Thyroid gland (tissue), 4 donors: Measurements from ENCODE around the gene SART3. TPM values are rescaled to one million over a fixed set of nuclear protein-coding genes. Genes with fewer than 3 reads are reported as not detected.

ENCODE experiments used
- DNase-seq, 2 donors: peaks; one replicate each; pipeline ENCODE4 v3.0.0-alpha.2; 2019
- H3K27ac ChIP-seq, 3 donors: fragments of 200-600 bp; sonication (generic); 1 replicate in 2 of 3; 2 replicates in 1 of 3; pipeline ENCODE4 v1.5.1; 2016 to 2019; ENCODE audit warnings: mild to moderate bottlenecking in 1 of 3, moderate library complexity in 1 of 3
- H3K27me3 ChIP-seq: fragments of 200-600 bp; sonication (generic); one replicate; pipeline ENCODE4 v1.5.1; 2019
- H3K36me3 ChIP-seq, 2 donors: fragments of 200-600 bp; sonication (generic); one replicate each; pipeline ENCODE4 v1.5.1; 2016 to 2019
- H3K4me1 ChIP-seq, 2 donors: fragments of 200-600 bp; sonication (generic); one replicate each; pipeline ENCODE4 v1.5.1; 2017 to 2019
- H3K4me3 ChIP-seq, 3 donors: fragments of 200-600 bp; sonication (generic); replicated peaks in 1 of 3; 1 replicate in 2 of 3; 2 replicates in 1 of 3; pipeline ENCODE4 v1.5.1; 2016; ENCODE audit warnings: mild to moderate bottlenecking in 1 of 3
- H3K9me3 ChIP-seq: fragments of 200-600 bp; sonication (generic); one replicate; pipeline ENCODE4 v1.5.1; 2017
- POLR2A ChIP-seq, 2 donors: fragments of 450-650 bp; IDR thresholded peaks; one replicate each; pipeline ENCODE4 v1.6.1; 2017; ENCODE audit warnings: antibody characterized with exemption in 2 of 2, mild to moderate bottlenecking in 2 of 2, moderate library complexity in 1 of 2
- WGBS, 2 donors: methylation state at CpG; one replicate each; pipeline ENCODE4 v1.1.5; 2017; 5-methylcytosine and 5-hydroxymethylcytosine counted together
- intact Hi-C: fragments of 100-400 bp; cut with DNase I; formaldehyde crosslinking; loops from one replicate; pipeline ENCODE4 v1.15.1; 2023
- total RNA-seq, 4 donors: library from RNA; depleted of rRNA; stranded (reverse); fragments of >200 nt; gene quantifications; one replicate each; pipeline ENCODE4 v1.2.3, GENCODE V29; 2016
- TF ChIP-seq, protein P1 (sequence below), 6 experiments: fragments of 200-600 bp in 3 of 6; fragments of 450-650 bp in 3 of 6; sonication (generic) in 3 of 6; IDR thresholded peaks; one replicate each; pipeline ENCODE4 v1.5.1; 2016 to 2019; ENCODE audit warnings: antibody characterized with exemption in 6 of 6, mild to moderate bottlenecking in 2 of 6, inconsistent platforms in 1 of 6, moderate library complexity in 1 of 6

SART3 gene
- total RNA-seq, 4 donors from 2014 or later, result 64.2 to 117 (median 80.0) TPM

DNA sequence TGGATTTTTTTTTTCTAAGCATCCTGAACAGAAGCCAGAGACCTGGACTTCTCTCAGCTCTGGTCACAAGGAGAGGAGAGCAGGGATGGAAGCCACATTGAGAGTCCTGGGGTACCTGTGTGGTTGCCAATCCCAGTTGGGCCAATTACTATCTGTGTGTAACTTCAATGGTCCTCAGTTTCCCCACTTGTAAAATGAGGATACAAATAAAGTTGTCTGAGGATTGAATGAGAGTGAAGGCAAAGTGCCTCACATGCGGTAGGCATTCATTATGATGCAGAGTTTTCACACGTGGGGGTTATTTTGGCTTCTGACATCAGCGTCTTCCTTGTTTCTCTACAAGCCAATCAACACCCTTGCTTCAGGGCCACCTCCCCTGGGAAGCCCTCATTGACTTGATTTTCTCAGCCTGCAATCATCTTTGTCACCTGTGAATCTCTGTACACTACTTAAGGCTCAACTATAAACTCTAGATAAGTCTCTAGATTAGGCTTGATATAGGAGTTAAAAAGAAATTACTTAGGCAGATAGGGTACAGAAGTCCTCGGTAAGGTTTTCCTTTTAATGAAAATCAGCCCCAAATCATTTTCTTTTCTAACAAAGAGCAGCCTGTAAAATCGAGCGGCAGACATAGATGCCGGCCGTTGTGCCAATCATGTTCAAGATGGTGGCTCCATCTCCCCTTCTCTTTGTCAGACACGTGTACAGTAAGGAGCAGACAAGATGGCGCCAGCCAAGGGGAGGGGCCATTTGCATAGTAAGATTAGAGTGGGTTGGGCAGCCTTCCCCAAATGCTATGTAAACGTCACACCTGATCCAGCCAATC lies 83.7 kb downstream of the SART3 start:
- 80% methylated on average over 11 of the region's 11 CpGs for WGBS, 2 donors
- H3K4me1 ChIP-seq, result no peaks in the 10 kb centered on the region
- intact Hi-C loops, result no loop called here
- H3K27me3 ChIP-seq, result no peaks in the 10 kb centered on the region
- no peak overlapping the region for H3K4me3 ChIP-seq
- no peaks in the 10 kb centered on the region for H3K36me3 ChIP-seq
- H3K9me3 ChIP-seq, result no peaks in the 10 kb centered on the region
- no peak for DNase-seq
- TF ChIP-seq, protein P1, sequence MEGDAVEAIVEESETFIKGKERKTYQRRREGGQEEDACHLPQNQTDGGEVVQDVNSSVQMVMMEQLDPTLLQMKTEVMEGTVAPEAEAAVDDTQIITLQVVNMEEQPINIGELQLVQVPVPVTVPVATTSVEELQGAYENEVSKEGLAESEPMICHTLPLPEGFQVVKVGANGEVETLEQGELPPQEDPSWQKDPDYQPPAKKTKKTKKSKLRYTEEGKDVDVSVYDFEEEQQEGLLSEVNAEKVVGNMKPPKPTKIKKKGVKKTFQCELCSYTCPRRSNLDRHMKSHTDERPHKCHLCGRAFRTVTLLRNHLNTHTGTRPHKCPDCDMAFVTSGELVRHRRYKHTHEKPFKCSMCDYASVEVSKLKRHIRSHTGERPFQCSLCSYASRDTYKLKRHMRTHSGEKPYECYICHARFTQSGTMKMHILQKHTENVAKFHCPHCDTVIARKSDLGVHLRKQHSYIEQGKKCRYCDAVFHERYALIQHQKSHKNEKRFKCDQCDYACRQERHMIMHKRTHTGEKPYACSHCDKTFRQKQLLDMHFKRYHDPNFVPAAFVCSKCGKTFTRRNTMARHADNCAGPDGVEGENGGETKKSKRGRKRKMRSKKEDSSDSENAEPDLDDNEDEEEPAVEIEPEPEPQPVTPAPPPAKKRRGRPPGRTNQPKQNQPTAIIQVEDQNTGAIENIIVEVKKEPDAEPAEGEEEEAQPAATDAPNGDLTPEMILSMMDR (IDR thresholded peaks at IDR 0.05), result no peak
- TF ChIP-seq POLR2A (IDR thresholded peaks at IDR 0.05), result no peak
- H3K27ac ChIP-seq, result no peak overlapping the region

DNA sequence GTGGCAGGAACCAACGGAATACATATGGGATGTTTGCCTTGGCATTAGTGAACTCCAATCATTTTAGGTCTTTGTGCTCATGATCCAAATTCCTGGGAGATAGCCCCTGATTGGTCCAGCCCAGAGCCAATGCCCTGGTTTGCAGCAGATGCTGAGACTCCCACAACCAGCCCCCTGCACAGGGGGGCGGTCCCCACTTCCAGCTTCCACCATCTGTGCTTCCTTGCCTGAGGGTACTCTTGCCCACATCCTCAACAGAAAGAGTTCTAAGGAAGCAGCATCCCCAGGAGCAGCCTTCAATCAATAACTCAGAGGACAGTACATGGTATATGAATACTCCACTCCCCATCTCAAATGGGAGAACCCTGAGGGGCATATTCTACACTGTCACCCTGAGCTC lies 85.6 kb downstream of the SART3 start:
- no peak for DNase-seq
- Histone ChIP-seq H3K4me1 (no peaks in the 10 kb centered on the region), H3K4me3 (no peak overlapping the region), H3K9me3 (no peaks in the 10 kb centered on the region), H3K36me3 (no peaks in the 10 kb centered on the region), H3K27ac (no peak overlapping the region), H3K27me3 (no peaks in the 10 kb centered on the region)
- intact Hi-C loops, result no loop called here
- TF ChIP-seq, protein P1 (IDR thresholded peaks at IDR 0.05), result no peak
- TF ChIP-seq POLR2A (IDR thresholded peaks at IDR 0.05), result no peak
- WGBS, 2 donors, result 68 to 74% methylated on average over 2 of the region's 2 CpGs

DNA sequence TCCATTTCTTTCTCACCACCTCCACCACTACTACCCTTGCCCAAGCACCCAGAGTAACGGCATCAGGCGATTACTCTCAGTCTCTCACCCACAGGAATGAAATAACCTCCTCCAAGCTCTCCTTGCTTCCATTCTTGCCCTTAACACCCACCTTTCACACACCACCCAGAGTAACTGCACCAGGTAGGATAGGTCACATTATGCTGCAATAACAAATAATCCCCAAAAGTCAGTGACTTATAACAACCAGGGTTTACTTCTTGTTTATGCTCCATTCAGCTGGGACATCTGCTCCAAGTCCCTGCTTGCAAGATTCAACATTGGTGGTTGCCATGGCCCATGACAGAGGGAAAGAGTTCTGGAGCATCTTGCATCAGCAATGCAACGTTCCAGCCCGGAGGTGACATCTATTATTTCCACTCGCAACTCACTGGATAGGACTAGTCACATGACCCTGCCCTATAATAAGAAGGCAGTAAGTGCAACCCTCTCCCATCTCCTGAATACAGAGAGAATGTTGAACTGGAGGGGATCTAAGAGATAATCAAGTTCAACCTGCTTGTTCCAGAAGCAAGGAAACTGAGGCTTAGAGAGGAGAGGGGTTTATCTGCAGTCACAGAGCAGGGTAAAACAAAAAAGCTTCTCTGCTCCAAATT lies 87.4 kb downstream of the SART3 start:
- TF ChIP-seq POLR2A (IDR thresholded peaks at IDR 0.05), result no peak
- TF ChIP-seq, protein P1 (IDR thresholded peaks at IDR 0.05), result no peak
- Histone ChIP-seq H3K36me3 (no peaks in the 10 kb centered on the region), H3K27me3 (no peaks in the 10 kb centered on the region), H3K9me3 (no peaks in the 10 kb centered on the region), H3K4me3 (no peak overlapping the region), H3K27ac (no peak overlapping the region), H3K4me1 (no peaks in the 10 kb centered on the region)
- intact Hi-C loops, result no loop called here
- 80 to 81% methylated on average over 5 of the region's 5 CpGs for WGBS, 2 donors
- no peak for DNase-seq

Other genes with a start within 250 kb of the SART3 start
- 10 to 100 TPM in 2 of 4 donors, 1 to 10 TPM in 2; 6.3 to 15.8 (median 12.2) TPM for gene CMKLR1, start 221.9 kb downstream of the SART3 start, total RNA-seq
- gene FICD, start 45.9 kb downstream of the SART3 start, total RNA-seq, result 10 to 100 TPM in 3 of 4 donors, 1 to 10 TPM in 1; 7.0 to 16.7 (median 10.5) TPM
- gene ISCU, start 1.4 kb upstream of the SART3 start, total RNA-seq, result 100 to 1,000 TPM; 229 to 512 (median 248) TPM
- gene TMEM119, start 36.9 kb upstream of the SART3 start, total RNA-seq, result 10 to 100 TPM in 3 of 4 donors, 1 to 10 TPM in 1; 6.9 to 21.6 (median 15.3) TPM
- 1 to 10 TPM; 2.1 to 6.0 (median 2.8) TPM for gene SELPLG, start 72.7 kb upstream of the SART3 start, total RNA-seq
- gene CORO1C, start 170.3 kb upstream of the SART3 start, total RNA-seq, result 10 to 100 TPM; 22.0 to 63.6 (median 30.1) TPM